ENCODE data around the gene RAX.

- no peak for TF ChIP-seq CTCF (IDR thresholded peaks at IDR 0.05)
- no peak for TF ChIP-seq POLR2AphosphoS5 (IDR thresholded peaks at IDR 0.05)
- no peak for TF ChIP-seq POLR2A (IDR thresholded peaks at IDR 0.05)
Observed at GRCh38 chr18:59266459-59266858, 6.8 kb downstream of the RAX start.
